Trophoblast cell (in vitro differentiated cells and primary cell): ENCODE measurements around the gene ZNF780B.

Source experiments
- DNase-seq, 2 donors: peaks; one replicate each; pipeline ENCODE4 v3.0.0-alpha.2; 2016
- H2AFZ ChIP-seq: 2 replicates; pipeline ENCODE4 v1.6.1; 2013; ENCODE audit warnings: low read length, moderate library complexity, mild to moderate bottlenecking; ENCODE audit not compliant: insufficient read depth, poor library complexity
- H2AK5ac ChIP-seq: 2 replicates; pipeline ENCODE4 v1.6.1; 2013; ENCODE audit warnings: mild to moderate bottlenecking, low read length
- H2BK120ac ChIP-seq: 2 replicates; pipeline ENCODE4 v1.6.1; 2013; ENCODE audit warnings: low read length, mild to moderate bottlenecking, moderate library complexity; ENCODE audit not compliant: insufficient read depth, poor library complexity
- H2BK12ac ChIP-seq: 2 replicates; pipeline ENCODE4 v1.6.1; 2013; ENCODE audit warnings: mild to moderate bottlenecking, low read length, moderate library complexity
- H2BK5ac ChIP-seq: 2 replicates; pipeline ENCODE4 v1.6.1; 2013; ENCODE audit warnings: low read length, low read depth, moderate library complexity, mild to moderate bottlenecking; ENCODE audit not compliant: poor library complexity
- H3K14ac ChIP-seq: 2 replicates; pipeline ENCODE4 v1.6.1; 2013; ENCODE audit warnings: mild to moderate bottlenecking, low read length
- H3K18ac ChIP-seq: 2 replicates; pipeline ENCODE4 v1.6.1; 2013; ENCODE audit warnings: mild to moderate bottlenecking, low read length
- H3K23ac ChIP-seq: 2 replicates; pipeline ENCODE4 v1.6.1; 2013; ENCODE audit warnings: low read length
- H3K27ac ChIP-seq: 2 replicates; pipeline ENCODE4 v1.5.1; 2013; ENCODE audit warnings: low read depth, mild to moderate bottlenecking, inconsistent platforms, low read length, moderate library complexity
- H3K27me3 ChIP-seq: 2 replicates; pipeline ENCODE4 v1.6.1; 2013; ENCODE audit warnings: inconsistent platforms, mild to moderate bottlenecking, low read length, moderate library complexity; ENCODE audit not compliant: insufficient read depth
- H3K36me3 ChIP-seq, 2 experiments: 1 replicate in 1 of 2; 2 replicates in 1 of 2; pipeline ENCODE4 v1.6.1; 2013; ENCODE audit warnings: low read length in 2 of 2, mild to moderate bottlenecking in 2 of 2, moderate library complexity in 1 of 2; ENCODE audit not compliant: insufficient read depth in 2 of 2, control insufficient read depth in 1 of 2
- H3K4ac ChIP-seq: 2 replicates; pipeline ENCODE4 v1.6.1; 2013; ENCODE audit warnings: low read depth, mild to moderate bottlenecking, low read length, moderate library complexity
- H3K4me1 ChIP-seq, 2 experiments: 1 replicate in 1 of 2; 2 replicates in 1 of 2; pipeline ENCODE4 v1.6.1; 2013; ENCODE audit warnings: low read length in 2 of 2, mild to moderate bottlenecking in 2 of 2, moderate library complexity in 1 of 2; ENCODE audit not compliant: insufficient read depth in 2 of 2, control insufficient read depth in 1 of 2
- H3K4me2 ChIP-seq: 2 replicates; pipeline ENCODE4 v1.6.1; 2013; ENCODE audit warnings: inconsistent platforms, mild to moderate bottlenecking, low read length, moderate library complexity
- H3K4me3 ChIP-seq: 2 replicates; pipeline ENCODE4 v1.5.1; 2013; ENCODE audit warnings: mild to moderate bottlenecking, low read depth, low read length, inconsistent platforms
- H3K79me1 ChIP-seq: one replicate; pipeline ENCODE4 v1.6.1; 2013; ENCODE audit warnings: low read length
- H3K79me2 ChIP-seq: 2 replicates; pipeline ENCODE4 v1.6.1; 2013; ENCODE audit warnings: low read length, mild to moderate bottlenecking; ENCODE audit not compliant: control insufficient read depth, insufficient read depth, poor library complexity
- H3K9ac ChIP-seq: 2 replicates; pipeline ENCODE4 v1.6.1; 2013; ENCODE audit warnings: mild to moderate bottlenecking, low read length
- H3K9me3 ChIP-seq: 2 replicates; pipeline ENCODE4 v1.6.1; 2013; ENCODE audit warnings: low read depth, mild to moderate bottlenecking, control low read depth, inconsistent platforms, low read length; ENCODE audit not compliant: insufficient read depth
- H4K12ac ChIP-seq: 2 replicates; pipeline ENCODE4 v1.6.1; 2013; ENCODE audit warnings: low read depth, mild to moderate bottlenecking, low read length, moderate library complexity
- H4K8ac ChIP-seq: 2 replicates; pipeline ENCODE4 v1.6.1; 2013; ENCODE audit warnings: low read depth, mild to moderate bottlenecking, low read length, moderate library complexity
- H4K91ac ChIP-seq: one replicate; pipeline ENCODE4 v1.6.1; 2013; ENCODE audit warnings: low read depth, mild to moderate bottlenecking, low read length, moderate library complexity
- WGBS: extraction: QIAGEN DNeasy Blood & Tissue Kit; methylation state at CpG from one replicate; pipeline ENCODE4 v1.1.7; 2013; ENCODE audit warnings: missing lambda C conversion rate; ENCODE audit not compliant: insufficient read length, insufficient coverage; ENCODE audit errors: extremely low coverage; 5-methylcytosine and 5-hydroxymethylcytosine counted together

Gene ZNF780B

DNA sequence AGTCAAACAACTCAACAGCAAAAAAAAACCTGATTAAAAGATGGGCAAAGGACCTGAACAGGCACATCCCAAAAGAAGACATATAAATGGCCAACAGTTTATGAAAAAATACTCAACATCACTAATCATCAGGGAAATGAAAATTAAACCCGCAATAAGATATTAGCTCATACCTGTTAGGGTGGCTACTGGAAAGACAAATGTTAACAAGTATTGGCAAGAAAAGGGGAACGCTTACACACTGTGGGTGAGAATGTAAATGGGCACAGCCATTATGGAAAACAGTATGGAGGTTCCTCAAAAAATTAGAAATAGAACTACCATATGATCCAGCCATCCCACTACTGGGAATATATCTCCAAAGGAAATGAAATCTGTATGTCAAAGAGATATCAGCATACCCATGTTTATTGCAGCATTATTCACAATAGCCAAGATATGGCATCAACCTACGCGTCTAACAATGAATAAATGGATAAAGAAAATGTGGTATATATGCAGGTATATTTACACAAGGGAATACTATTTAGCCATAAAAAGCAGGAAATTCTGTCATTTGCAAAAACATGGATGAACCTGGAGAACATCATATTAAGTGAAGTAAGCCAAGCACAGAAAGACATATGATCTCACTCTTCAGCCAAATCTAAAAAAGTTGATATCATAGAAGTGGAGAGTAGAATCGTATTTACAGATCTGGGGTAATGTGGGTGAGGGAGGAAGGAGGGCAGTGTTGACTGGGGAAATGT is 32.4 kb upstream of the ZNF780B start:
- H3K4me2 ChIP-seq, result no peak overlapping the region
- no peak overlapping the region for H2BK120ac ChIP-seq
- no peak overlapping the region for H2AK5ac ChIP-seq
- no peak overlapping the region for H3K23ac ChIP-seq
- WGBS, result no CpG with 5 or more reads among the region's 5 CpGs
- H4K12ac ChIP-seq, result no peak overlapping the region
- H3K9me3 ChIP-seq, result no peaks in the 10 kb centered on the region
- peaks cover 3% of the 10 kb centered on the region in 2 experiments for H3K4me1 ChIP-seq
- H2BK5ac ChIP-seq, result no peak overlapping the region
- no peak overlapping the region for H3K9ac ChIP-seq
- H3K79me1 ChIP-seq, result peaks cover 9% of the 10 kb centered on the region
- no peak overlapping the region for H3K4ac ChIP-seq
- no peak overlapping the region for H4K8ac ChIP-seq
- no peak overlapping the region for H4K91ac ChIP-seq
- no peak overlapping the region for H3K18ac ChIP-seq
- no peaks in the 10 kb centered on the region for H3K27me3 ChIP-seq
- H2BK12ac ChIP-seq, result no peak overlapping the region
- H3K14ac ChIP-seq, result no peak overlapping the region
- peaks cover 5% of the 10 kb centered on the region for H3K79me2 ChIP-seq
- H2AFZ ChIP-seq, result no peak overlapping the region
- H3K36me3 ChIP-seq, result peaks cover 0 to 2% of the 10 kb centered on the region in 2 experiments
- no peak for DNase-seq
- no peak overlapping the region for H3K4me3 ChIP-seq
- H3K27ac ChIP-seq, result no peak overlapping the region

DNA sequence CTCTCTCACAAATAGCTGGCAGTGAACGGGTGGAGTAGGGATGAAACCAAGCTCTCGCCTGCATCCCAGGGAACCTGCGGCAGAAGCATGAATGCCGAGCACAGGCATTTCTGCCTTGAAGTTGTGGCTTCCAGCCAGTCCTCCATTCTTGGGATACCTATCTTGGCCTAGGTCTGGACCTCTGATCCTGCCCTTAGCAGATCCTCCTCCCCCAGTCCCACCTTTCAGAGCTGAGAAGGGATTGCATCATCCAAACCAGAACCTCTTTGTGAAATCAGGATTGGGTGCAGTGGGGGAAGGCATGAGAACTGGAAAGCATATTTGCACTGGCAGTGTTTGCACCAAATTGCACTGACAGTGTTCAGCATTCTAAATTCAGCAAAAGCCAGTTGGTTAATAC is 28.9 kb upstream of the ZNF780B start:
- no peaks in the 10 kb centered on the region for H3K27me3 ChIP-seq
- H2BK12ac ChIP-seq, result no peak overlapping the region
- H2BK5ac ChIP-seq, result no peak overlapping the region
- H3K79me1 ChIP-seq, result peaks cover 2% of the 10 kb centered on the region
- H4K12ac ChIP-seq, result no peak overlapping the region
- H3K14ac ChIP-seq, result no peak overlapping the region
- peak in 1 of 2 donors; percentile 1 for DNase-seq
- H3K27ac ChIP-seq, result no peak overlapping the region
- H2AK5ac ChIP-seq, result no peak overlapping the region
- H2BK120ac ChIP-seq, result no peak overlapping the region
- H4K8ac ChIP-seq, result no peak overlapping the region
- no peak overlapping the region for H3K18ac ChIP-seq
- H4K91ac ChIP-seq, result no peak overlapping the region
- H3K9ac ChIP-seq, result no peak overlapping the region
- no peak overlapping the region for H2AFZ ChIP-seq
- no peak overlapping the region for H3K4me3 ChIP-seq
- H3K4ac ChIP-seq, result no peak overlapping the region
- H3K23ac ChIP-seq, result no peak overlapping the region
- no CpG with 5 or more reads among the region's 4 CpGs for WGBS
- no peak overlapping the region for H3K4me2 ChIP-seq
- H3K9me3 ChIP-seq, result no peaks in the 10 kb centered on the region
- peaks cover 3% of the 10 kb centered on the region in 2 experiments for H3K4me1 ChIP-seq
- peaks cover 11 to 17% of the 10 kb centered on the region in 2 experiments for H3K36me3 ChIP-seq
- H3K79me2 ChIP-seq, result no peaks in the 10 kb centered on the region

DNA sequence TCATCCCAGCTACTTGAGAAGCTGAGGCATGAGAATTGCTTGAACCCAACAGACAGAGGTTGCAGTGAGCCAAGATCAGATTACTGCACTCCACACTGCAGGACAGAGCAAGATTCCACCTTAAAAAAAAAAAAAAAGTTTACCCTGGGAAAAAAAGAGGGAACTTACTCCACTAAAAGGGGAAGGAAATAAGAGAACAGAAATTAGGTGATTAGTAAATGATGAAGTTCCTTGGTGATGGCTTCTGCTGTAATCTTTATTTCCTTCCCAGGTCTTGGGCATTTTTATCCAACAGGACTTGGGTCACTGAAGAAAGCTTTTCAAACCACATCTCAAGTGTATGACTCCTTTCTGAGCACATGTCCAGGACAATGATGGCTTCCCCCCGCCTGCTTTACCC is 25.4 kb upstream of the ZNF780B start:
- Histone ChIP-seq H2BK12ac (no peak overlapping the region), H2BK5ac (no peak overlapping the region), H4K8ac (no peak overlapping the region), H3K4ac (no peak overlapping the region), H3K23ac (no peak overlapping the region), H2AFZ (no peak overlapping the region), H3K79me1 (peaks cover 2% of the 10 kb centered on the region), H3K79me2 (no peaks in the 10 kb centered on the region), H3K36me3 (peaks cover 17 to 24% of the 10 kb centered on the region in 2 experiments), H3K4me3 (no peak overlapping the region), H3K27me3 (no peaks in the 10 kb centered on the region), H4K91ac (no peak overlapping the region), H3K4me1 (peaks cover 0 to 3% of the 10 kb centered on the region in 2 experiments), H3K9me3 (peaks cover 6% of the 10 kb centered on the region), H2AK5ac (no peak overlapping the region), H3K9ac (no peak overlapping the region), H3K18ac (no peak overlapping the region), H3K14ac (no peak overlapping the region), H3K27ac (no peak overlapping the region), H3K4me2 (no peak overlapping the region), H2BK120ac (no peak overlapping the region), H4K12ac (no peak overlapping the region)
- no CpG with 5 or more reads among the region's 1 CpG for WGBS
- no peak for DNase-seq

DNA sequence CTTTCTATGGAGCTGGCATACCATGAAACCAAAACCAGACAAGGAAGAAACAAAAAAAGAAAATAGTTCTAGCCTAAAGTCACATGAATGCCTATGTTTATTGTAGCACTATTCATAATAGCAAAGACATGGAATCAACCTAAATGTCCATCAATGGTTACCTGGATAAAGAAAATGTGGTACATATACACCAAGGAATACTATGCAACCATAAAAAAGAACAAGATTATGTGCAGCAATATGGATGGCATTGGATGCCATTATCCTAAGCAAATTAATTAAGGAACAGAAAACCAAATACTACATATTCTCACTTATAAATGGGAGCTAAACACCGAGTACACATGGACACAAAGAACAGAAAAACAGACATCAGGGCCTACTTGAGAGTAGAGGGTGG is 24.3 kb upstream of the ZNF780B start:
- Histone ChIP-seq H4K12ac (no peak overlapping the region), H3K4me2 (no peak overlapping the region), H3K4ac (no peak overlapping the region), H3K27me3 (no peaks in the 10 kb centered on the region), H2BK5ac (no peak overlapping the region), H2AFZ (no peak overlapping the region), H2BK12ac (no peak overlapping the region), H3K9ac (no peak overlapping the region), H3K9me3 (peaks cover 6% of the 10 kb centered on the region), H3K18ac (no peak overlapping the region), H4K8ac (no peak overlapping the region), H2BK120ac (no peak overlapping the region), H3K14ac (no peak overlapping the region), H3K23ac (no peak overlapping the region), H3K36me3 (peaks cover 18 to 28% of the 10 kb centered on the region in 2 experiments), H4K91ac (no peak overlapping the region), H3K79me1 (peaks cover 2% of the 10 kb centered on the region), H3K4me3 (no peak overlapping the region), H3K4me1 (peaks cover 0 to 3% of the 10 kb centered on the region in 2 experiments), H3K79me2 (no peaks in the 10 kb centered on the region), H3K27ac (no peak overlapping the region), H2AK5ac (no peak overlapping the region)
- DNase-seq, result no peak
- WGBS, result no CpG with 5 or more reads among the region's 1 CpG
